GM12865 (cell line): Measurements from ENCODE around the gene PTPRN.

ENCODE experiments used
- DNase-seq: peaks from one replicate; pipeline ENCODE4 v3.0.0; 2010; ENCODE audit warnings: low read depth
- H3K4me3 ChIP-seq: 2 replicates; pipeline ENCODE4 v1.5.1; 2011; ENCODE audit warnings: mild to moderate bottlenecking, low read depth, low read length, control low read depth
- CTCF ChIP-seq: IDR thresholded peaks from 2 replicates; pipeline ENCODE4 v1.5.1; 2011; ENCODE audit warnings: low read length, control low read depth, low read depth, inconsistent platforms; ENCODE audit not compliant: insufficient read depth; ENCODE audit errors: missing control alignments

PTPRN gene

GRCh38 chr2:219248845-219249202, 60.4 kb downstream of the PTPRN start:
- H3K4me3 ChIP-seq: peak overlapping the region; percentile 28

GRCh38 chr2:219247678-219248642, 61.2 kb downstream of the PTPRN start:
- TF ChIP-seq CTCF: no peak
- H3K4me3 ChIP-seq: no peak overlapping the region
- peak; percentile 47 for DNase-seq

More at GRCh38 chr2:219248845-219249202, 60.4 kb downstream of the PTPRN start:
- no peak for TF ChIP-seq CTCF
- DNase-seq: no peak

- no peak for DNase-seq
- TF ChIP-seq CTCF: no peak
- H3K4me3 ChIP-seq: no peak overlapping the region; the same call in 1 of the 2 replicates
Measured at GRCh38 chr2:219246559-219246958, 62.6 kb downstream of the PTPRN start.

- H3K4me3 ChIP-seq: peak overlapping the region; percentile 82
- no peak for DNase-seq
- no peak for TF ChIP-seq CTCF
Measured at GRCh38 chr2:219245899-219246230, 63.3 kb downstream of the PTPRN start.

- peak; percentile 96 for DNase-seq
- peak within 1 kb of the TSS; percentile 82 for H3K4me3 ChIP-seq
- TF ChIP-seq CTCF: no peak
Measured at GRCh38 chr2:219245148-219245898, 63.9 kb downstream of the PTPRN start, which contains the start of the genes GLB1L and STK16. GLB1L (minus strand) TSS chr2:219245444; CDS start chr2:219243573, 1,871 bp downstream. STK16 (plus strand) TSS chr2:219245479; CDS start chr2:219246000, 521 bp downstream.

- no peak for DNase-seq
- H3K4me3 ChIP-seq: peak overlapping the region; percentile 82
- TF ChIP-seq CTCF: no peak
Measured at GRCh38 chr2:219244789-219245147, 64.4 kb downstream of the PTPRN start.
